ENCODE results near the gene LHPP. TPM values are rescaled to one million over a fixed set of nuclear protein-coding genes. Genes with fewer than 3 reads are reported as not detected.
"Not testable (repeated sequence)": the region's sequence is repeated elsewhere in the genome, so short reads cannot be mapped to it uniquely, and the experiment has no call there.

The LHPP gene
- total RNA-seq, 1 experiment from 2014 or later = 24.7 TPM

- no peaks in the 10 kb centered on the region for H4K20me1 ChIP-seq (ENCODE audit: insufficient read depth)
- H3K27me3 ChIP-seq (ENCODE audit: insufficient read depth, low read depth) = no peaks in the 10 kb centered on the region
- no peaks in the 10 kb centered on the region for H3K36me3 ChIP-seq (ENCODE audit: low read depth)
- no peak for DNase-seq
- no peak overlapping the region for H3K27ac ChIP-seq
- H3K4me1 ChIP-seq (replicated peaks; ENCODE audit: insufficient read depth) = peaks cover 25% of the 10 kb centered on the region
- H3K9me3 ChIP-seq (ENCODE audit: insufficient read depth, low read depth) = no peaks in the 10 kb centered on the region
- peaks cover 7% of the 10 kb centered on the region; the same call in 1 of the 2 replicates for H3F3A ChIP-seq (ENCODE audit: insufficient read depth, low read depth)
- ChIA-PET POLR2A (ENCODE audit: unreplicated experiment) (no interaction called here), CTCF (no interaction called here)
- no peaks in the 10 kb centered on the region for H3K79me2 ChIP-seq (ENCODE audit: low read depth)
- no peaks in the 10 kb centered on the region for H3K9me2 ChIP-seq (ENCODE audit: insufficient read depth)
- H2AFZ ChIP-seq = no peak overlapping the region
- H3K4me3 ChIP-seq = no peak overlapping the region
- no TSS peak for BruUV-seq (replicated peaks)
- TF ChIP-seq CTCF (conservative IDR thresholded peaks at IDR 0.05) = no peak
- no peak for TF ChIP-seq EZH2 (IDR thresholded peaks at IDR 0.05; ENCODE audit: low read depth)
- intact Hi-C loops (cut with micrococcal nuclease; ENCODE audit: unreplicated experiment) = no loop called here
- H3K4me2 ChIP-seq = no peak overlapping the region
These were observed 148.1 kb downstream of the LHPP start for GRCh38 chr10:124609698-124610097.

- DNase-seq; H3K4me3 ChIP-seq; H4K20me1 ChIP-seq (ENCODE audit: insufficient read depth); H3K9me2 ChIP-seq (ENCODE audit: insufficient read depth); H3K36me3 ChIP-seq (ENCODE audit: low read depth); intact Hi-C loops (cut with micrococcal nuclease; ENCODE audit: unreplicated experiment); H2AFZ ChIP-seq; BruUV-seq (replicated peaks); CTCF ChIA-PET; H3K4me2 ChIP-seq; H3K9me3 ChIP-seq (ENCODE audit: insufficient read depth, low read depth); H3K27ac ChIP-seq; H3K27me3 ChIP-seq (ENCODE audit: insufficient read depth, low read depth); POLR2A ChIA-PET (ENCODE audit: unreplicated experiment); H3F3A ChIP-seq (ENCODE audit: insufficient read depth, low read depth); H3K79me2 ChIP-seq (ENCODE audit: low read depth): not testable (repeated sequence)
- H3K4me1 ChIP-seq (replicated peaks; ENCODE audit: insufficient read depth) = peaks cover 25% of the 10 kb centered on the region
These were observed 148.6 kb downstream of the LHPP start for GRCh38 chr10:124610186-124610585.

- H3K4me1 ChIP-seq (replicated peaks; ENCODE audit: insufficient read depth) = peaks cover 25% of the 10 kb centered on the region
- H3K27me3 ChIP-seq (ENCODE audit: insufficient read depth, low read depth); H3F3A ChIP-seq (ENCODE audit: insufficient read depth, low read depth); DNase-seq; CTCF ChIA-PET; BruUV-seq (replicated peaks); H2AFZ ChIP-seq; H3K9me3 ChIP-seq (ENCODE audit: insufficient read depth, low read depth); intact Hi-C loops (cut with micrococcal nuclease; ENCODE audit: unreplicated experiment); H4K20me1 ChIP-seq (ENCODE audit: insufficient read depth); H3K4me2 ChIP-seq; H3K79me2 ChIP-seq (ENCODE audit: low read depth); H3K36me3 ChIP-seq (ENCODE audit: low read depth); POLR2A ChIA-PET (ENCODE audit: unreplicated experiment); H3K27ac ChIP-seq; H3K9me2 ChIP-seq (ENCODE audit: insufficient read depth); H3K4me3 ChIP-seq: not testable (repeated sequence)
These were observed 149.2 kb downstream of the LHPP start for GRCh38 chr10:124610851-124611250.

GRCh38 chr10:124611738-124612137 lies 150.1 kb downstream of the LHPP start:
- ChIA-PET POLR2A (ENCODE audit: unreplicated experiment) (no interaction called here), CTCF (interaction anchor here (1.2 kb wide), 1 partner anchor 130 kb away, joined by 3 read pairs; no protein-coding TSS in a partner anchor)
- BruUV-seq (replicated peaks) = no TSS peak

More at GRCh38 chr10:124611738-124612137, 150.1 kb downstream of the LHPP start:
- Histone ChIP-seq H3K9me2 (ENCODE audit: insufficient read depth) (no peaks in the 10 kb centered on the region), H3K4me3 (no peak overlapping the region), H3K9me3 (ENCODE audit: insufficient read depth, low read depth) (no peaks in the 10 kb centered on the region), H4K20me1 (ENCODE audit: insufficient read depth) (no peaks in the 10 kb centered on the region), H3K79me2 (ENCODE audit: low read depth) (no peaks in the 10 kb centered on the region), H3K4me1 (replicated peaks; ENCODE audit: insufficient read depth) (peaks cover 25% of the 10 kb centered on the region), H3K36me3 (ENCODE audit: low read depth) (no peaks in the 10 kb centered on the region), H3F3A (ENCODE audit: insufficient read depth, low read depth) (peaks cover 7% of the 10 kb centered on the region; the same call in 1 of the 2 replicates), H3K27ac (no peak overlapping the region), H2AFZ (no peak overlapping the region), H3K27me3 (ENCODE audit: insufficient read depth, low read depth) (no peaks in the 10 kb centered on the region), H3K4me2 (no peak overlapping the region)
- intact Hi-C loops (cut with micrococcal nuclease; ENCODE audit: unreplicated experiment) = no loop called here
- TF ChIP-seq CTCF (conservative IDR thresholded peaks at IDR 0.05) = no peak
- no peak for TF ChIP-seq EZH2 (IDR thresholded peaks at IDR 0.05; ENCODE audit: low read depth)
- no peak for DNase-seq
